ENCODE data around the gene RASGRP4. TPM values are rescaled to one million over a fixed set of nuclear protein-coding genes. Genes with fewer than 3 reads are reported as not detected.

Gene RASGRP4
- total RNA-seq, 1 experiment from 2014 or later: not detected

DNA sequence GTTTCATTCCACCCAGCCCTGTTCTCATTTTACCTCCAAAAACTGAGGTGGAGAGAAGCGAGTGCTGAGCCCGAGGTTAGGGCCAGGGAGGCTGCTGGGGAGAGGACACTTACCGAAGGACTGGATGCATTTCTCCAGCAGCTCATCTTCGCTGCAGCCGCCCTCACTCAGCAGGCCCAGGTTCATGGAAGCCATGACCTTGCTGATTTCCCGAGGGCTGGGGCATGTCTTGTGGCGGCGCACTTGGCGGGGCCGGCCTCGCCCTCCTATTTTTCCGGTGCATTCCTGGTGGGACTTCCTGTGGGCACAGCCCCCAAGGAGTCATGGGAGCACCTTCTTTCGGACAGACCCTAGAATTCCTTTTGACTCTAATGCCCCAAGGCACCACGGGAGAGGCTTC lies 4.2 kb downstream of the RASGRP4 start:
- no peak overlapping the region for H3K27ac ChIP-seq
- no peak overlapping the region for H2AFZ ChIP-seq
- H3K4me2 ChIP-seq: no peak overlapping the region
- H3K9me3 ChIP-seq (ENCODE audit: insufficient read depth, low read depth): no peaks in the 10 kb centered on the region
- BruUV-seq (replicated peaks): no TSS peak
- H3K4me1 ChIP-seq (replicated peaks; ENCODE audit: insufficient read depth): peaks cover 11% of the 10 kb centered on the region; the same call in 1 of the 2 replicates
- ChIA-PET POLR2A (ENCODE audit: unreplicated experiment) (no interaction called here), CTCF (no interaction called here)
- intact Hi-C loops (cut with micrococcal nuclease; ENCODE audit: unreplicated experiment): no loop called here
- TF ChIP-seq EZH2 (IDR thresholded peaks at IDR 0.05; ENCODE audit: low read depth): no peak
- TF ChIP-seq, protein P1, sequence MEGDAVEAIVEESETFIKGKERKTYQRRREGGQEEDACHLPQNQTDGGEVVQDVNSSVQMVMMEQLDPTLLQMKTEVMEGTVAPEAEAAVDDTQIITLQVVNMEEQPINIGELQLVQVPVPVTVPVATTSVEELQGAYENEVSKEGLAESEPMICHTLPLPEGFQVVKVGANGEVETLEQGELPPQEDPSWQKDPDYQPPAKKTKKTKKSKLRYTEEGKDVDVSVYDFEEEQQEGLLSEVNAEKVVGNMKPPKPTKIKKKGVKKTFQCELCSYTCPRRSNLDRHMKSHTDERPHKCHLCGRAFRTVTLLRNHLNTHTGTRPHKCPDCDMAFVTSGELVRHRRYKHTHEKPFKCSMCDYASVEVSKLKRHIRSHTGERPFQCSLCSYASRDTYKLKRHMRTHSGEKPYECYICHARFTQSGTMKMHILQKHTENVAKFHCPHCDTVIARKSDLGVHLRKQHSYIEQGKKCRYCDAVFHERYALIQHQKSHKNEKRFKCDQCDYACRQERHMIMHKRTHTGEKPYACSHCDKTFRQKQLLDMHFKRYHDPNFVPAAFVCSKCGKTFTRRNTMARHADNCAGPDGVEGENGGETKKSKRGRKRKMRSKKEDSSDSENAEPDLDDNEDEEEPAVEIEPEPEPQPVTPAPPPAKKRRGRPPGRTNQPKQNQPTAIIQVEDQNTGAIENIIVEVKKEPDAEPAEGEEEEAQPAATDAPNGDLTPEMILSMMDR (conservative IDR thresholded peaks at IDR 0.05): no peak
- no peak for DNase-seq
- no peaks in the 10 kb centered on the region for H3K36me3 ChIP-seq (ENCODE audit: low read depth)
- H3K27me3 ChIP-seq (ENCODE audit: insufficient read depth, low read depth): peaks cover 6% of the 10 kb centered on the region; the same call in 1 of the 2 replicates
- H3K79me2 ChIP-seq (ENCODE audit: low read depth): no peaks in the 10 kb centered on the region
- peaks cover 11% of the 10 kb centered on the region; the same call in 1 of the 2 replicates for H3F3A ChIP-seq (ENCODE audit: insufficient read depth, low read depth)
- H4K20me1 ChIP-seq (ENCODE audit: insufficient read depth): no peaks in the 10 kb centered on the region
- H3K9me2 ChIP-seq (ENCODE audit: insufficient read depth): no peaks in the 10 kb centered on the region
- H3K4me3 ChIP-seq: no peak overlapping the region

DNA sequence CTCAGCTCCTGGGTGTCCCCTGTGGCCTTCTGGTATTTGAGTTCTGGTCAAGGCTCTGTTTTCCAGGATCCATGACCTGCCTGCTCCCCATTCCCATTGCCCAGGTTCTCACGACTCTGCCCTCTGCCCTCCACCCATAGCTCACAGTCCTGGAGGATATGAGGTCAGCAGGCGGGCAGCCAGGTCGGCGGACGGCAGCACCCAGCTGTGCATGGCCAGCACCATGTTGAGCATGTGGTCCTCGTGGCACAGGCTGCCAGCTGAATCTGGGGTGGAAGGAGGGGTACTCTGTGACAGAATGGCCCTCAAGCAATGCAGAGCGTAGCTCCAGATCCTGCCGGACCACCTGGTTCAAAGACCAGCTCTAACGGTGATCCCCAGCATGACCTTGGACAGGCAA lies 5.1 kb downstream of the RASGRP4 start:
- Histone ChIP-seq H3K4me2 (no peak overlapping the region), H3K79me2 (ENCODE audit: low read depth) (no peaks in the 10 kb centered on the region), H3K27ac (no peak overlapping the region), H3K4me1 (replicated peaks; ENCODE audit: insufficient read depth) (peaks cover 11% of the 10 kb centered on the region; the same call in 1 of the 2 replicates), H3F3A (ENCODE audit: insufficient read depth, low read depth) (peaks cover 11% of the 10 kb centered on the region; the same call in 1 of the 2 replicates), H3K27me3 (ENCODE audit: insufficient read depth, low read depth) (peaks cover 6% of the 10 kb centered on the region; the same call in 1 of the 2 replicates), H4K20me1 (ENCODE audit: insufficient read depth) (no peaks in the 10 kb centered on the region), H3K9me3 (ENCODE audit: insufficient read depth, low read depth) (no peaks in the 10 kb centered on the region), H3K9me2 (ENCODE audit: insufficient read depth) (no peaks in the 10 kb centered on the region), H3K4me3 (no peak overlapping the region), H3K36me3 (ENCODE audit: low read depth) (no peaks in the 10 kb centered on the region), H2AFZ (no peak overlapping the region)
- no TSS peak for BruUV-seq (replicated peaks)
- ChIA-PET POLR2A (ENCODE audit: unreplicated experiment) (no interaction called here), CTCF (interaction anchor here (0.6 kb wide), 1 partner anchor 358 kb away, joined by 3 read pairs; no protein-coding TSS in a partner anchor)
- TF ChIP-seq, protein P1 (conservative IDR thresholded peaks at IDR 0.05): no peak
- no peak for TF ChIP-seq EZH2 (IDR thresholded peaks at IDR 0.05; ENCODE audit: low read depth)
- DNase-seq: no peak
- intact Hi-C loops (cut with micrococcal nuclease; ENCODE audit: unreplicated experiment): no loop called here

DNA sequence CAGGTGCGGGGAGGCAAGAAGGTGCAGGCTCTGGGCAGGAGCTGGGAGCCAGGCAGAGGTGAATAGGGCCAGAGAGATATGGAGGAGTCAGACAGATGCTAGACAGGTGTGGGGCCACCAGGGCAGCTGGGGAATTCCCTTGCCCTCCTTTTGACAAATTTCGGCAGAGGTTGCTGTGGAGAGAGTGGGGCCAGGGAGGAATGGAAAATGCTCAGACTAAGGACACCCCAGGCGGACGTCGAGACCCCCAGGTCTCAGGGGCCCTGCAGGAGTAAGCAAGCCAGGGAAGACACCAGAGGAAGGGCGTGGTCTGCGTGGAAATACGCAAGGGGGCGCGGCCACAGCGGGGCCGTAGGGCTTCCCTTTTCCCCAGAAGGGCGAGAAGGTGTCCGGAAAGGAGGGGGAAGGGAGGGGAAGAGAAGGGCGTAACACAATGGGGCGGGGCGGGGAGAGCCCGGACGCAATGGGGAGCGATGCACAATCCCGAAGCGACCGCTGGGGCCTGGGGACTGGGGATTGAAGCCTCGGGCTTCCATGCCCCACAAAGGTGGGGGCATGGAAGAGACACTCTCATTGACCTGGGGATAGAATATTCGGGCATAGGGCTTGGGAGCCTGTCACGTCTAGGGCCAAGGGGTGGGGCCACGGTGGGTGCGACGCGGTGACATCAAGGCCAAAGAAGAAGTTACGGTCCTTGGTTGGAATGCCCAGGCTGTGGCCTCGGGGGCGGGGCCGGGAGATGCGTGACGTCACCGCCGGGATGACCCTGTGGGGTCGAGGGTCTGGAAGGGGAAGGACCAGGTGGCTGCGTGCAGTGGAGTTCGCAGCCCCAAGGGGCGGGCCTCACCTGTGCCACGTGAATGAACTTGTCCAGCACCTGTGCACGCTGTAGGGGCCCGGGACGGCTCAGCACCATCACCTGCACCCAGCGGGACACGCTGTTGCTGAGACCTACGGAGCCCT lies 8.2 kb downstream of the RASGRP4 start:
- CTCF ChIA-PET: no interaction called here

More for the DNA sequence above, 8.2 kb downstream of the RASGRP4 start:
- H3K9me3 ChIP-seq (ENCODE audit: insufficient read depth, low read depth): no peaks in the 10 kb centered on the region
- no peak overlapping the region for H3K27ac ChIP-seq
- no peaks in the 10 kb centered on the region for H3K36me3 ChIP-seq (ENCODE audit: low read depth)
- peak overlapping the region; percentile 44; the same call in 1 of the 2 replicates for H3K4me3 ChIP-seq
- H3K9me2 ChIP-seq (ENCODE audit: insufficient read depth): no peaks in the 10 kb centered on the region
- H3K4me2 ChIP-seq: peak overlapping the region; percentile 79
- no TSS peak for BruUV-seq (replicated peaks)
- H2AFZ ChIP-seq: 0 out of 2 replicates have a peak overlapping the region, but pooled peaks have one; percentile 29
- intact Hi-C loops (cut with micrococcal nuclease; ENCODE audit: unreplicated experiment): no loop called here
- no peaks in the 10 kb centered on the region for H4K20me1 ChIP-seq (ENCODE audit: insufficient read depth)
- no peak for TF ChIP-seq EZH2 (IDR thresholded peaks at IDR 0.05; ENCODE audit: low read depth)
- TF ChIP-seq, protein P1 (conservative IDR thresholded peaks at IDR 0.05): 0 out of 2 replicates have a peak, but pooled peaks have one; percentile 19
- peaks cover 11% of the 10 kb centered on the region; the same call in 1 of the 2 replicates for H3K4me1 ChIP-seq (replicated peaks; ENCODE audit: insufficient read depth)
- POLR2A ChIA-PET (ENCODE audit: unreplicated experiment): no interaction called here
- no peaks in the 10 kb centered on the region for H3K79me2 ChIP-seq (ENCODE audit: low read depth)
- peaks cover 11% of the 10 kb centered on the region; the same call in 1 of the 2 replicates for H3F3A ChIP-seq (ENCODE audit: insufficient read depth, low read depth)
- H3K27me3 ChIP-seq (ENCODE audit: insufficient read depth, low read depth): no peaks in the 10 kb centered on the region
- peak in 1 of 2 experiments; percentile 48 for DNase-seq
